Osteocyte (in vitro differentiated cells): Measurements from ENCODE around the gene DRAM1. TPM values are rescaled to one million over a fixed set of nuclear protein-coding genes. Genes with fewer than 3 reads are reported as not detected.

ENCODE experiments used
- DNase-seq: peaks from one replicate; pipeline ENCODE4 v3.0.0; 2021; ENCODE audit warnings: mixed read lengths; ENCODE audit not compliant: unreplicated experiment; ENCODE audit errors: extremely low spot score
- H3K27ac Mint-ChIP-seq: one replicate; pipeline ENCODE4 v1.8.0; 2021; ENCODE audit warnings: mild to moderate bottlenecking, mixed read lengths; ENCODE audit not compliant: unreplicated experiment
- H3K27me3 Mint-ChIP-seq: one replicate; pipeline ENCODE4 v1.8.0; 2021; ENCODE audit warnings: mixed read lengths; ENCODE audit not compliant: unreplicated experiment
- H3K36me3 Mint-ChIP-seq: one replicate; pipeline ENCODE4 v1.8.0; 2021; ENCODE audit warnings: mixed read lengths; ENCODE audit not compliant: unreplicated experiment
- H3K4me1 Mint-ChIP-seq: one replicate; pipeline ENCODE4 v1.8.0; 2021; ENCODE audit warnings: mixed read lengths; ENCODE audit not compliant: unreplicated experiment
- H3K4me3 Mint-ChIP-seq: one replicate; pipeline ENCODE4 v1.8.0; 2021; ENCODE audit warnings: mild to moderate bottlenecking, moderate library complexity, mixed read lengths; ENCODE audit not compliant: unreplicated experiment
- H3K9me3 Mint-ChIP-seq: one replicate; pipeline ENCODE4 v1.8.0; 2021; ENCODE audit warnings: mixed read lengths; ENCODE audit not compliant: unreplicated experiment
- total RNA-seq: library from RNA; stranded (reverse); gene quantifications from 2 replicates; pipeline ENCODE4 v1.2.1, GENCODE V29; 2021
- TF ChIP-seq, protein P1 (sequence below): fragments of 200-600 bp; sonication (generic); IDR thresholded peaks from 2 replicates; pipeline ENCODE4 v1.5.0; 2021; ENCODE audit warnings: antibody characterized with exemption, mild to moderate bottlenecking, moderate library complexity

Gene DRAM1
- total RNA-seq, 1 donor from 2014 or later: 20.0 TPM

DNA sequence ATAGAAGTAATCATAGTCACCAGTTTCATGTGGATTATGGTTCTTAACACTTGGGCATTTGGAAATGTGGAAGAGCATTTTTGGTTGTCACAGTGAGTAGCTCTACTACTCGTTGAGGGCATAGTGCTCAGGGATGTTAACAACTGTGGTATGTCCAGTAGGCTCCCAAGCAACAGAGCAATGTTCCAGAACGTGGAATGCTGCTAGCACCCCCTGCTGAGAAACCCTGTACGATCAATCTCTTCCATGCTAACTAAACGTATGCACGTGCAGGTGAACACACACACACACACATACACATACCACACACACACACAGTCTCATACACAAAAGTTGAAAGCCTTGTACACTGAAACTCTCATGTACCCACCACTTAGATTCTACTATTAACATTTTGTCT, 30.1 kb upstream of the DRAM1 start:
- DNase-seq: no peak
- no peaks in the 10 kb centered on the region for H3K9me3 Mint-ChIP-seq
- no peak overlapping the region for H3K4me3 Mint-ChIP-seq
- no peak overlapping the region for H3K27ac Mint-ChIP-seq
- no peaks in the 10 kb centered on the region for H3K4me1 Mint-ChIP-seq
- no peaks in the 10 kb centered on the region for H3K36me3 Mint-ChIP-seq
- H3K27me3 Mint-ChIP-seq: no peaks in the 10 kb centered on the region
- TF ChIP-seq, protein P1, sequence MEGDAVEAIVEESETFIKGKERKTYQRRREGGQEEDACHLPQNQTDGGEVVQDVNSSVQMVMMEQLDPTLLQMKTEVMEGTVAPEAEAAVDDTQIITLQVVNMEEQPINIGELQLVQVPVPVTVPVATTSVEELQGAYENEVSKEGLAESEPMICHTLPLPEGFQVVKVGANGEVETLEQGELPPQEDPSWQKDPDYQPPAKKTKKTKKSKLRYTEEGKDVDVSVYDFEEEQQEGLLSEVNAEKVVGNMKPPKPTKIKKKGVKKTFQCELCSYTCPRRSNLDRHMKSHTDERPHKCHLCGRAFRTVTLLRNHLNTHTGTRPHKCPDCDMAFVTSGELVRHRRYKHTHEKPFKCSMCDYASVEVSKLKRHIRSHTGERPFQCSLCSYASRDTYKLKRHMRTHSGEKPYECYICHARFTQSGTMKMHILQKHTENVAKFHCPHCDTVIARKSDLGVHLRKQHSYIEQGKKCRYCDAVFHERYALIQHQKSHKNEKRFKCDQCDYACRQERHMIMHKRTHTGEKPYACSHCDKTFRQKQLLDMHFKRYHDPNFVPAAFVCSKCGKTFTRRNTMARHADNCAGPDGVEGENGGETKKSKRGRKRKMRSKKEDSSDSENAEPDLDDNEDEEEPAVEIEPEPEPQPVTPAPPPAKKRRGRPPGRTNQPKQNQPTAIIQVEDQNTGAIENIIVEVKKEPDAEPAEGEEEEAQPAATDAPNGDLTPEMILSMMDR: no peak

DNA sequence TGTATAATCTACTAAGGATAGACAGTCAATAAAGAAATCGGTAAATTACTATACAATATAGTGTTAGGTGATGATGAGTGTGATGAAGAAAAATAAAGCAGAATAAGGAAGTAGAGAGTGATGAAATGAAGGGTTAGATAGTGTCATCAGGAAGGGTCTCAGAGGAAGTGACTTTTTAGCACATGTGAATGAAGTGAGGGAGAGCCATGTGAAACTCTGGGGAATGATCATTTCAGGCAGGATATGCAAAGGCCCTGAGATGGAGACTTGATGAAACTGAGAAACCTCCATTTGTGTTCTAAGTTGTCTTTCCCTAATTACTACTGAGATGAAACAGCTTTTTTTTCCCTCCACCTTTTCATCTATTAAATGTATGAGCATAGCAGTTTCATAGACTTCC, 27.2 kb upstream of the DRAM1 start:
- Mint-ChIP-seq H3K9me3 (no peaks in the 10 kb centered on the region), H3K27me3 (no peaks in the 10 kb centered on the region), H3K27ac (no peak overlapping the region), H3K4me1 (peaks cover 8% of the 10 kb centered on the region), H3K4me3 (no peak overlapping the region), H3K36me3 (no peaks in the 10 kb centered on the region)
- no peak for DNase-seq
- TF ChIP-seq, protein P1: no peak

DNA sequence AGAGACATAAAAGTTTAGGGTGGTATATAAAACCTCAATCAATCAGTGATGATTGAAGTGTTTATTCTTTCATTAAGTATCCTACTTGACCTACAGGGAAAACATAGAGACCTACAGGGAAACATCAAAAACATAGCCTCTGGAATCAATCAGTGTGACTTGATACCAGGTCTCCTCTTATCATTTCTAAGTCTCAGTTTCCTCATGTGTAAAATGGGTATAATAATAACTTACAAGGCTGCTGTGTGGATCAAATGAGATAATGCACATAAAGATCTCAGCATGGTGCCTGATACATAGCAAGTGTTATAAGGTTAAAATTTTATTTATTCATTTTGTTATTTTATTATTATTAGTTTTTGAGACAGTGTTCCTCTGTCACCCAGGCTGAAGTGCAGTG, 24.4 kb upstream of the DRAM1 start:
- no peak overlapping the region for H3K4me3 Mint-ChIP-seq
- H3K27ac Mint-ChIP-seq: no peak overlapping the region
- no peaks in the 10 kb centered on the region for H3K27me3 Mint-ChIP-seq
- TF ChIP-seq, protein P1: no peak
- H3K4me1 Mint-ChIP-seq: peaks cover 19% of the 10 kb centered on the region
- no peaks in the 10 kb centered on the region for H3K9me3 Mint-ChIP-seq
- no peak for DNase-seq
- no peaks in the 10 kb centered on the region for H3K36me3 Mint-ChIP-seq

DNA sequence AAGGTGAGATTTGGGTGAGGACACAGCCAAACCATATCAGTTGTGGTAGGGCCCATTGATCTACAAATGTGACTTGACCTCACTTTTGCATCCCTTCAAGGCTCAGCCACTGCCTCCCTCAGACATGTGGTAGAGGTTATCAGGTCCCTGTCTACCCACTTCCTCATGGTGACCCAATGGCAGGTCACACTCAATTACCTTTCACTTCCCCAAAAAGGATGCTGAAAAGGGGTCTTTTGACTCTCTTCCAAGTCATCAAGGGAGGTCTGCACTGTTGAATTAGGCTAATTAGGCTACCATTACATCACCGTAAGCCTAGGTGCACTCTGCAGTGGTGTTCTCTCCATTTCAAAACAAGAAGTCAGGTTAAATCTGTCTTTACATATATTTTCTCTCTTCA, 22.6 kb upstream of the DRAM1 start:
- Mint-ChIP-seq H3K36me3 (no peaks in the 10 kb centered on the region), H3K27me3 (no peaks in the 10 kb centered on the region), H3K27ac (peak overlapping the region; percentile 72)

DNA sequence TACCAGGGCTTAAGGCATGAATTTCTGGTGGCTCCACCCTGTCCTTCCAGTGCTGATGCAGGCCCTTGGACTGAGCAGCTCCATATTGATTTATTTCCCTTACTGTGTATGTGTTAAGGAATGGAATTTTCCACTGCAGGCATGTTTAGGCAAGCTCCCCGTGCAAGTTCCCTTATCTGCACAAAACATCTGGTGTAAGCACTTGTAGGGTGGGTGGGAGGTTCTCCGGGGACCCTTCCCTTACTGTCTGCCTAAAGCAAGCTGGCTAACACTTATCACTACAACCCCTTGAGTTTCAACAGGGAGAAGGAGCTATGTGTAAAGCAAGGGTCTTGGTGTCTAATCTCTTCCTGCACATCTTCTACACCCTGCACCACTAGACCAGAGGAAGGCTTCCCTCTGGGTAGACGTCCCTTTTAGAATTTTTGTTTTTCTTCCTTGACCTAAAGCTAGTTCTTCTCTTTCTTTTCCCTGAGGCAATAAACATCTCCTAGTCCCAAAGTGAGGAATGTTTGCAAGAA, 22.0 kb upstream of the DRAM1 start:
- no peaks in the 10 kb centered on the region for H3K27me3 Mint-ChIP-seq
- no peak for DNase-seq
- H3K36me3 Mint-ChIP-seq: no peaks in the 10 kb centered on the region
- peak overlapping the region; percentile 72 for H3K27ac Mint-ChIP-seq
- H3K4me1 Mint-ChIP-seq: peaks cover 34% of the 10 kb centered on the region
- H3K4me3 Mint-ChIP-seq: no peak overlapping the region
- H3K9me3 Mint-ChIP-seq: no peaks in the 10 kb centered on the region
- TF ChIP-seq, protein P1: no peak

More for the DNA sequence above, 22.6 kb upstream of the DRAM1 start:
- peaks cover 27% of the 10 kb centered on the region for H3K4me1 Mint-ChIP-seq
- no peak overlapping the region for H3K4me3 Mint-ChIP-seq
- TF ChIP-seq, protein P1: no peak
- no peak for DNase-seq
- H3K9me3 Mint-ChIP-seq: no peaks in the 10 kb centered on the region
